HG03565 (cell line): ENCODE data around the gene PRKN.
A peak's percentile ranks its signal among the peaks of the same experiment; 100 is the strongest.

Source experiments
- ATAC-seq: cut with Tn5 transposase; IDR thresholded peaks from one replicate; pipeline ENCODE4 v1.9.1; 2021; ENCODE audit warnings: mild to moderate bottlenecking, moderate library complexity; ENCODE audit not compliant: unreplicated experiment

Gene PRKN

GRCh38 chr6:161694995-161695394 lies 1032.6 kb downstream of the PRKN start:
- peak; percentile 62 for ATAC-seq

GRCh38 chr6:161686655-161687054 lies 1040.9 kb downstream of the PRKN start:
- ATAC-seq = no peak

- no peak for ATAC-seq
Measured at GRCh38 chr6:161684731-161685475, 1042.7 kb downstream of the PRKN start.

GRCh38 chr6:161683400-161683799 lies 1044.2 kb downstream of the PRKN start:
- ATAC-seq = no peak

GRCh38 chr6:161682982-161683381 lies 1044.6 kb downstream of the PRKN start:
- no peak for ATAC-seq

GRCh38 chr6:161679980-161680538 lies 1047.5 kb downstream of the PRKN start:
- ATAC-seq = no peak

- ATAC-seq = no peak
Measured at GRCh38 chr6:161677188-161677587, 1050.4 kb downstream of the PRKN start.

- ATAC-seq = peak; percentile 69
Measured at GRCh38 chr6:161676586-161676985, 1051.0 kb downstream of the PRKN start.

- no peak for ATAC-seq
Measured at GRCh38 chr6:161674930-161675682, 1052.5 kb downstream of the PRKN start.

GRCh38 chr6:161673026-161673425 lies 1054.5 kb downstream of the PRKN start:
- ATAC-seq = no peak

GRCh38 chr6:161671117-161671516 lies 1056.4 kb downstream of the PRKN start:
- ATAC-seq = no peak

- ATAC-seq = no peak
Measured at GRCh38 chr6:161668665-161669064, 1058.9 kb downstream of the PRKN start.

GRCh38 chr6:161667957-161668356 lies 1059.6 kb downstream of the PRKN start:
- no peak for ATAC-seq

GRCh38 chr6:161663682-161664081 lies 1063.9 kb downstream of the PRKN start:
- ATAC-seq = no peak

GRCh38 chr6:161660666-161661571 lies 1066.6 kb downstream of the PRKN start:
- ATAC-seq = no peak

- ATAC-seq = no peak
Measured at GRCh38 chr6:161658211-161658610, 1069.4 kb downstream of the PRKN start.

- ATAC-seq = no peak
Measured at GRCh38 chr6:161654209-161654608, 1073.4 kb downstream of the PRKN start.

- no peak for ATAC-seq
Measured at GRCh38 chr6:161651949-161652348, 1075.6 kb downstream of the PRKN start.

GRCh38 chr6:161649841-161650240 lies 1077.7 kb downstream of the PRKN start:
- no peak for ATAC-seq

- ATAC-seq = no peak
Measured at GRCh38 chr6:161649068-161649467, 1078.5 kb downstream of the PRKN start.

GRCh38 chr6:161647234-161647633 lies 1080.3 kb downstream of the PRKN start:
- no peak for ATAC-seq
